ENCODE results near the gene HOXD12. TPM values are rescaled to one million over a fixed set of nuclear protein-coding genes. Genes with fewer than 3 reads are reported as not detected.

HOXD12 gene
- total and polyA plus RNA-seq, 2 experiments from 2014 or later: not detected

- TF ChIP-seq EZH2 (IDR thresholded peaks at IDR 0.05; ENCODE audit: low read depth, unreplicated experiment) (peak; percentile 82), NANOG (IDR thresholded peaks at IDR 0.05; ENCODE audit: borderline replicate concordance) (no peak)
- Histone ChIP-seq H3K4me3 (no peak overlapping the region), H3K79me2 (replicated peaks; ENCODE audit: insufficient read depth) (no peaks in the 10 kb centered on the region), H3K27ac (ENCODE audit: low read depth) (no peak overlapping the region), H2AFZ (no peak overlapping the region), H3K36me3 (ENCODE audit: insufficient read depth) (no peaks in the 10 kb centered on the region), H3F3A (replicated peaks; ENCODE audit: low read depth) (peaks cover 39% of the 10 kb centered on the region), H3K27me3 (ENCODE audit: insufficient read depth) (peaks cover 100% of the 10 kb centered on the region), H4K20me1 (replicated peaks; ENCODE audit: insufficient read depth) (peaks cover 47% of the 10 kb centered on the region), H3K9me2 (ENCODE audit: insufficient read depth) (no peaks in the 10 kb centered on the region), H3K4me2 (peak overlapping the region; percentile 21; the same call in 1 of the 2 replicates), H3K4me1 (ENCODE audit: insufficient read depth) (peaks cover 35% of the 10 kb centered on the region)
- Mint-ChIP-seq H3K9me3 (peaks cover 3% of the 10 kb centered on the region; the same call in 1 of the 3 replicates), H3K27ac (no peak overlapping the region), H3K36me3 (ENCODE audit: low read depth) (no peaks in the 10 kb centered on the region; the same call in 2 of the 3 replicates), H3K4me1 (peaks cover 22% of the 10 kb centered on the region), H3K27me3 (ENCODE audit: insufficient read depth, low read depth, poor library complexity) (peaks cover 98% of the 10 kb centered on the region), H3K4me3 (peak overlapping the region; percentile 32; the same call in 2 of the 3 replicates)
- DNase-seq (ENCODE audit: low spot score) (no peak), ATAC-seq (no peak)
These were observed 39.5 kb downstream of the HOXD12 start for GRCh38 chr2:176138923-176139660.

DNA sequence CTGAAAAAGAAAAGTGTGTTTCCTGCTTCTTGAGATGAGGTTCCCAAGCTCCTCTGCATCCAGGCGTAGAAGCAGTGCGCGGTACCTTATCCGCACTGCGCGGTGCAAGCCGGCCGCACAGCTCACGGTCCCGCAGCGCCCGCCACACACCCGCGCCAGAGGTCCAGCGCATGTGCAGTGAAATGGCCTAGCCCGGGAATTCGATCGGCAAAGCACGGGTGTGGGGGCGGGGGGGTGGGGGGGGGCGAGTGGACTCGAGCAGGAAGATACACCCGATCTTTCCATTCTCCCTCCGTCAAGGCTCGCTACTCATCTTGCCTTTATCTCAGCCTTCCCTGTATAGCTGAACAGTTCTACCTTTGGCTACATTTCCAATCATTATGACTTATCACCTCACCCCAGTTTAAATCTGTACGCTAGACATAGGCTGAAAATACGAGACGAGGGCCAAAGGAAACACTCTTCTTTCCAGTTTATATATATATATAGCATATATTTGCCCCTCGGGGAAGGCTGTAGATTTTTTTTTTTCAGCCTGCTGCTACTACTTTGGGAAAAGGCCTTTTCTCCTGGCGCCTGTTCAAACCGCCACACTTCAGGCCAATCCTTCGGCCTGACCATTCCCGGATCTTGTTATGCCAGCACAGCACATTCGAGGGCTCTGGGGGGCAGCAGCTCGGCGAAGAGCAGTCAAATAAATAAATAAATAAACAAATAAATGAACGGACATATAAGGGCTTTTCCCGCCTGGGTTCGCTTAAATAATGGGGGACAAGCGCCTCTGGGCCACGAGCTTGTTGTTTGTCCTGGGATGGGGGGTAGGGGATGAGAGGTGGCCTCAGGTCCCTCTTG lies 40.3 kb downstream of the HOXD12 start:
- H3K27ac ChIP-seq (ENCODE audit: low read depth): no peak overlapping the region
- H3K36me3 Mint-ChIP-seq (ENCODE audit: low read depth): no peaks in the 10 kb centered on the region; the same call in 2 of the 3 replicates
- H3K9me3 Mint-ChIP-seq: peaks cover 3% of the 10 kb centered on the region; the same call in 1 of the 3 replicates
- peaks cover 98% of the 10 kb centered on the region for H3K27me3 Mint-ChIP-seq (ENCODE audit: insufficient read depth, low read depth, poor library complexity)
- H3K27ac Mint-ChIP-seq: no peak overlapping the region
- peak overlapping the region; percentile 64 for H3K4me3 ChIP-seq
- H2AFZ ChIP-seq: peak overlapping the region; percentile 97; the same call in 1 of the 2 replicates
- peaks cover 27% of the 10 kb centered on the region for H3K4me1 ChIP-seq (ENCODE audit: insufficient read depth)
- H4K20me1 ChIP-seq (replicated peaks; ENCODE audit: insufficient read depth): peaks cover 40% of the 10 kb centered on the region
- H3K4me2 ChIP-seq: peak overlapping the region; percentile 81
- peaks cover 31% of the 10 kb centered on the region for H3F3A ChIP-seq (replicated peaks; ENCODE audit: low read depth)
- H3K27me3 ChIP-seq (ENCODE audit: insufficient read depth): peaks cover 100% of the 10 kb centered on the region
- no peaks in the 10 kb centered on the region for H3K79me2 ChIP-seq (replicated peaks; ENCODE audit: insufficient read depth)
- ATAC-seq: peak; percentile 10; the same call in 2 of the 3 replicates
- no peak for DNase-seq (ENCODE audit: low spot score)
- H3K4me3 Mint-ChIP-seq: peak overlapping the region; percentile 62
- peaks cover 22% of the 10 kb centered on the region for H3K4me1 Mint-ChIP-seq
- no peak for TF ChIP-seq POLR2AphosphoS5 (IDR thresholded peaks at IDR 0.05; ENCODE audit: low read depth)
- peak; percentile 73 for TF ChIP-seq EZH2 (IDR thresholded peaks at IDR 0.05; ENCODE audit: low read depth, unreplicated experiment)
- no peaks in the 10 kb centered on the region for H3K36me3 ChIP-seq (ENCODE audit: insufficient read depth)
- H3K9me2 ChIP-seq (ENCODE audit: insufficient read depth): no peaks in the 10 kb centered on the region

- peaks cover 100% of the 10 kb centered on the region for H3K27me3 ChIP-seq (ENCODE audit: insufficient read depth)
- H4K20me1 ChIP-seq (replicated peaks; ENCODE audit: insufficient read depth): peaks cover 32% of the 10 kb centered on the region
- peak overlapping the region; percentile 64 for H3K4me3 ChIP-seq
- Mint-ChIP-seq H3K4me1 (peaks cover 14% of the 10 kb centered on the region), H3K36me3 (ENCODE audit: low read depth) (no peaks in the 10 kb centered on the region; the same call in 2 of the 3 replicates), H3K9me3 (peaks cover 3% of the 10 kb centered on the region; the same call in 1 of the 3 replicates), H3K27me3 (ENCODE audit: insufficient read depth, low read depth, poor library complexity) (peaks cover 98% of the 10 kb centered on the region), H3K27ac (no peak overlapping the region), H3K4me3 (peak overlapping the region; percentile 62)
- H3K4me1 ChIP-seq (ENCODE audit: insufficient read depth): peaks cover 19% of the 10 kb centered on the region
- H3K9me2 ChIP-seq (ENCODE audit: insufficient read depth): no peaks in the 10 kb centered on the region
- peaks cover 31% of the 10 kb centered on the region for H3F3A ChIP-seq (replicated peaks; ENCODE audit: low read depth)
- peak overlapping the region; percentile 81 for H3K4me2 ChIP-seq
- peak overlapping the region; percentile 97 for H2AFZ ChIP-seq
- ATAC-seq: peak; percentile 81
- H3K27ac ChIP-seq (ENCODE audit: low read depth): no peak overlapping the region
- no peaks in the 10 kb centered on the region for H3K36me3 ChIP-seq (ENCODE audit: insufficient read depth)
- H3K79me2 ChIP-seq (replicated peaks; ENCODE audit: insufficient read depth): no peaks in the 10 kb centered on the region
- DNase-seq (ENCODE audit: low spot score): peak; percentile 87
- TF ChIP-seq EZH2 (IDR thresholded peaks at IDR 0.05; ENCODE audit: low read depth, unreplicated experiment): peak; percentile 25
- no peak; the same call in 1 of the 2 replicates for TF ChIP-seq NANOG (IDR thresholded peaks at IDR 0.05; ENCODE audit: borderline replicate concordance)
- no peak for TF ChIP-seq JUNB (IDR thresholded peaks at IDR 0.05; ENCODE audit: unreplicated experiment)
- TF ChIP-seq ZNF331 (CRISPR knock-in tag; IDR thresholded peaks at IDR 0.05; ENCODE audit: low read depth): no peak
These were observed 41.1 kb downstream of the HOXD12 start for GRCh38 chr2:176140513-176141317.
